Activated CD4-positive, alpha-beta T cell treated with anti-CD3 and anti-CD28 coated beads for 1 hour (primary cell): ENCODE measurements around the gene BRD3.
"Not testable (repeated sequence)": the region's sequence is repeated elsewhere in the genome, so short reads cannot be mapped to it uniquely, and the experiment has no call there.

Experiments
- DNase-seq: peaks from one replicate; pipeline ENCODE4 v3.0.0-alpha.2; 2020

BRD3 gene

GRCh38 chr9:134067904-134068743, at the start of gene BRD3:
Gene BRD3 (minus strand): TSS chr9:134068026. CDS start chr9:134053477, 14,549 bp downstream.
- peak; percentile 74 for DNase-seq

GRCh38 chr9:134112561-134112960, 44.7 kb upstream of the BRD3 start:
- DNase-seq = no peak

- no peak for DNase-seq
These were observed 43.2 kb upstream of the BRD3 start for GRCh38 chr9:134111064-134111463.

- no peak for DNase-seq
These were observed 35.7 kb upstream of the BRD3 start for GRCh38 chr9:134103391-134103998.

- no peak for DNase-seq
These were observed 33.9 kb upstream of the BRD3 start for GRCh38 chr9:134101623-134102149.

- not testable (repeated sequence) for DNase-seq
These were observed 33.3 kb upstream of the BRD3 start for GRCh38 chr9:134101133-134101532.

- DNase-seq = no peak
These were observed 32.2 kb upstream of the BRD3 start for GRCh38 chr9:134100040-134100439.

GRCh38 chr9:134099123-134099761, 31.4 kb upstream of the BRD3 start:
- peak; percentile 26 for DNase-seq

GRCh38 chr9:134089972-134090371, 22.1 kb upstream of the BRD3 start:
- no peak for DNase-seq

GRCh38 chr9:134088063-134088725, 20.4 kb upstream of the BRD3 start:
- no peak for DNase-seq

- DNase-seq = no peak
These were observed 17.8 kb upstream of the BRD3 start for GRCh38 chr9:134085674-134086073.

GRCh38 chr9:134083451-134083850, 15.6 kb upstream of the BRD3 start:
- no peak for DNase-seq

- no peak for DNase-seq
These were observed 8.8 kb upstream of the BRD3 start for GRCh38 chr9:134076644-134077043.

- not testable (repeated sequence) for DNase-seq
These were observed 7.9 kb upstream of the BRD3 start for GRCh38 chr9:134075689-134076088.

- DNase-seq = no peak
These were observed 5.7 kb upstream of the BRD3 start for GRCh38 chr9:134073500-134073899.

GRCh38 chr9:134072683-134073082, 4.9 kb upstream of the BRD3 start:
- not testable (repeated sequence) for DNase-seq

- DNase-seq = no peak
These were observed 3.3 kb upstream of the BRD3 start for GRCh38 chr9:134071149-134071548.

GRCh38 chr9:134069480-134070399, 1.9 kb upstream of the BRD3 start:
- DNase-seq = no peak

GRCh38 chr9:134068744-134069479, 1.1 kb upstream of the BRD3 start:
- DNase-seq = no peak

GRCh38 chr9:134066913-134067851, 644 bp downstream of the BRD3 start:
- DNase-seq = no peak
